ENCODE results near the gene HSPB6.

DNA sequence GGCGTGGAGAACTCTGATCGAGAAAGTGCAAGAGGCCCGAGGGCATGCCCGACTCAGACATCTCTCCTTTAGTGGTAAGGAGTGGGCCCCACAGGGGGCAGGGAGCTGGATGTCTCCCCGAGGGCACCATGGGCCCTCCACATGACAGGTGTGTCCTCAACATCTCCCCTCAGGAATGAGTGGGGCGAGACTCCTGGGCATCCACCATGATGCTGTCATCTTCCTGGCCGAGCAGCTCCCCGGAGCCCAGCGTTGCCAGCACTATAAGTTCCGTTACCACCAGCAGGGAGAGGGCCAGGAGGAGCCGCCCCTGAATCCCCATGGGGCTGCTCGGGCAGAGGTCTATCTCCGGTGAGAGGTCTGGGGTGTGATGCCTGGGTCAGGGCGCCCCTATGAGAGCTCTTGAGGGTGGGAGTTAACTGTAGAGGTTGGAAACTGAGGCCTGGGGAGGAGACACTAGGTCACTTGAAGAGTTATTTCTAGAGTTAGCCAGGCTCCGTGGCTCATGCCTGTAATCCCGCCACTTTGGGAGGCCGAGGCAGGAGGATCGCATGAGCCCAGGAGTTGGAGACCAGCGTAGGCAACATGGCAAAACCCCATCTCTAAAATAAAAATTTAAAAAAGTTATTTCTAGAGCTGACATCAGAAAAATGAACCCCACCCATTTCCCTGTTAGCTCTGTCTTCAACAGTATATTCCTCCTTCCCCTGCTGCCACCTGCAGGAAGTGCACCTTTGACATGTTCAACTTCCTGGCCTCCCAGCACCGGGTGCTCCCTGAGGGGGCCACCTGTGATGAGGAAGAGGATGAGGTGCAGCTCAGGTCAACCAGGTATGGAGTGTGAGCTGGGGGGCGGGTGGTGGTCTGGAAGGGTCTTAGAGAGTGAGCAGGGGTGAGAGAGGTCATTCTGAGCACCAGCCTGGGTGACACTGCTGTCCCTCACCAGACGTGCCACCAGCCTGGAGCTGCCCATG, 19.6 kb downstream of the HSPB6 start:
- TF ChIP-seq EZH2 (IDR thresholded peaks at IDR 0.05; ENCODE audit: insufficient read depth, poor library complexity, severe bottlenecking) (no peak), EZH2phosphoT487 (IDR thresholded peaks at IDR 0.05; ENCODE audit: insufficient read depth, low read depth) (no peak)

Data from GM23248 (cell line).